ENCODE data around the gene COX5A. TPM values are rescaled to one million over a fixed set of nuclear protein-coding genes. Genes with fewer than 3 reads are reported as not detected.

Gene COX5A
- total RNA-seq, 2 experiments from 2014 or later, result 220 to 222 TPM

DNA sequence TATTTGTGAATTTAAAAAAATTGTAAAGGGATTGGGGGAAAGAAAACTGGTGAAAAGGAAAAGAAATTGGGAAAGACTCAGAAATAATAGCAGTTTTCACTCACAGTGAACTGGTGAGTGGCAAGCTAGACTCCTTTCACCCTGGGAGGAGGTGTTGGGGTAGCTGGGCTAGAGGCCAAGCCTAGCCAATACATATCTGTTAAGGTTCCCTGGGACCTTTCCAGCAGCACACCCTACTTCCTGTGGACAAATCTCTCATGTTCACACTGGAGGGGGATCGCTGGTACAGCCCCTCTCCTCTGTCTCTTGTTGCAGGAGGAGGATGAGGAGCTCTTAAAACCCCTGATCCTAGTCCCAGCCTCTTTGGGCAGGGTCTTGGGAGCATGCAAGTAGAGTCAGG lies 22.4 kb upstream of the COX5A start:
- Mint-ChIP-seq H3K9me3 (no peaks in the 10 kb centered on the region), H3K27ac (no peak overlapping the region), H3K27me3 (peaks cover 50% of the 10 kb centered on the region), H3K4me1 (peaks cover 27% of the 10 kb centered on the region), H3K4me3 (no peak overlapping the region), H3K36me3 (no peaks in the 10 kb centered on the region)
- ATAC-seq (ENCODE audit: low read depth) (no peak), DNase-seq (no peak)
- POLR2A ChIA-PET, result no interaction called here

DNA sequence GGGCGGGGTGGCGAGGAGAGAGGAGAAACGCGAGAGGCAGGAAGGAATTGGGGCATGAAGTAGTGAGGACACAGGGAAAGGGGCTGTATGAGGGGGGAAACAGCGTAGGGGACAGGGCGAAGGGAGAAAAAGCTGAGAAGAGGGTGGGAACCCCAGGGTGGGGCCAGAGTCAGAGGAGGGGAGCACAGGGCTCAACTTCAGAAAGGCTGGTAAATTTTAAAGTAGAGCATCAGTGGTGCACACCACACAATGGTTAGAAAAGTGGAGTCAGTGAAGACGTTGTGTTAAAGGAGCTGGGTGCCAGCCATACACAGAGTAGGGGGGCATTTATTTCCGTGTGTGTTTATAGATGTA lies 21.7 kb upstream of the COX5A start:
- POLR2A ChIA-PET, result no interaction called here
- no peak for DNase-seq
- H3K27me3 Mint-ChIP-seq, result peaks cover 50% of the 10 kb centered on the region
- H3K4me1 Mint-ChIP-seq, result peaks cover 29% of the 10 kb centered on the region
- no peak overlapping the region for H3K4me3 Mint-ChIP-seq
- H3K36me3 Mint-ChIP-seq, result no peaks in the 10 kb centered on the region
- no peaks in the 10 kb centered on the region for H3K9me3 Mint-ChIP-seq
- no peak for ATAC-seq (ENCODE audit: low read depth)
- no peak overlapping the region for H3K27ac Mint-ChIP-seq

DNA sequence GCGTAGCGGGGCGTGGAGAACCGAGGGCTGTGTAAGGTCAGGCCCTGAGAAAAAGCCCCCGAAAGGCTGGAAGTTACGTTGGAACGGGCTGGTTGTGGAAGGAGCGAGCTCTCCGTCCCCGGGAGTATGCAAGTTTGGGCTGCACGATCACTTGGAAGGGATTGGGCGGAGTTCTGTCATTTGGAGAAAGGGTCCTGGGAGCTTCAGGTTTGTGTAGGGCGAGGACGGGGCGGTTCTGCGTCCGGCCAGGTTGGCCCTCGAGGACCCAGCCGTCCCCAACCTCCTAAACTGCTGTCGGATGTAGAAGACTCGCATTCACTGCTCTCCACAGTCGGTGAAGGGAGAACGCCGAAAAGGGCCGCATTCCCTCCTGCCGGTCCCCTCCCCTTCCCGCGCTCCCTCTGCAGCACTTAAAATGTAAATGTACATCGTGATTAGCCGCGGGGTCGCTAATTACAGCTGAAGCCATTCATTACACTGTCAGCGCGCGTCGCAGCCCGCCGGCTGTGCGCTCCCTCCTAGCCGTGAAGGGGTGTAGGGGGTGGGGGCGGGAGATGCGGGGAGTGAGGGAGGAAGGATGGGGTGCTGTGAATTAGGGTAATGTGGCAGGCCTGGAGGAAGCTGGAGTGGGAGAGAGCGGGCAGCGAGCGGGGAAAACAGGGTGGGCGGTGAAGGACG lies 21.2 kb upstream of the COX5A start:
- Mint-ChIP-seq H3K9me3 (no peaks in the 10 kb centered on the region), H3K4me3 (peak overlapping the region; percentile 46), H3K27ac (no peak overlapping the region), H3K36me3 (no peaks in the 10 kb centered on the region), H3K27me3 (peaks cover 50% of the 10 kb centered on the region), H3K4me1 (peaks cover 29% of the 10 kb centered on the region)
- POLR2A ChIA-PET, result no interaction called here
- no peak for DNase-seq
- no peak for ATAC-seq (ENCODE audit: low read depth)

DNA sequence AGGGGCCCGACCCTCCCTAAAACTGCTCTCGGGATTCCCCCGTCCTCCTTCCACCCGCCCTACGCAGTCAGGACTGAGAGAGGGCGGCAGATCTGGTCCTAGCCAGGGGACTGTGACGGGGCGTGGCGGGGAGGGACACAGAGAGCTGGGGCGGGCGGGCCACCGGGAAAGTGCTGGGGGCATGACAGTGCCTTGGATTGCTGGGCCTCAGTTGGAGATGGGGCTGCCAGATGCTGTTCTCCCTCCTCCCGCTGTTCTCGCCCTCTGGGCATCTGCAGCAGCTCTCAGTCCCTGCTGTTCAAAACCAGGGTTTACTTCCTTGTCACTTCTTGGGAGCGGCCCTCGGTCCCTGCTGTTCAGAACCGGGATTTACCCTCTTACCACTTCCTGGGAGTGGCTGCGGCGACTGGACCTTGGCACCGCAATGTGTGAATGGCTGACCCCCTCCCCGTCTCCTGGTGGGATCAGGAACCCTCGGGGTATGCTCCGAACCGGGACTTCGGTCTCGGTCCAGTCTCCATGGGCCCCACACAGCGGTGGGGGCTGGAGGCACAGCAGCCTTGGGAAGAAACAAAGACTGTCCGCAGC lies 20.5 kb upstream of the COX5A start:
- H3K4me1 Mint-ChIP-seq, result peaks cover 29% of the 10 kb centered on the region
- ATAC-seq (ENCODE audit: low read depth), result no peak
- POLR2A ChIA-PET, result interaction anchor here (1.6 kb wide), 1 partner anchor 37 kb away, joined by 4 read pairs; the partner anchor contains the start of gene SCAMP5

DNA sequence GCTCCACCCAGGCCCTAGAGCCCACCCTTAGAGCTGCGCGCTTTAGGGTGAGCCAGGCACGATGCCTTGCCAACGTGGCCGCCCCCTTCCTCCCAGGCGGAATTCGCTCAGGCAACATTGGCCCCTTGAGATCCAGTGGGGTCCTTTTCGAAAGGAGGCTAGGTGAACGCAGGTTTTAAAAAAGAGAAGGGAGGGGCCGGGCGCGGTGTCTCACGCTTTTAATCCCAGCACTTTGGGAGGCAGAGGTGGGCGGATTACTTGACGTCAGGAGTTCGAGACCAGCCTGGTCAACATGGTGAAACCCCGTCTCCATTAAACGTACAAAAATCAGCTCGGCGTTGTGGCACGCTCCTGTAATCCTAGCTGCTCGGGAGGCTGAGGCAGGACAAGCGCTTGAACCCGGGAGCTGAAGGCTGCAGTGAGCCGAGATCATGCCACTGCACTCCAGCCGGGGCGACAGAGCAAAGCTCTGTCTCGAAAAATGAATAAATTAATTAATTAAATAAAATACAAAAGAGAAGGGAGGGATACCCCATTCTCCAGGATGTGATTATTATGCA lies 19.7 kb upstream of the COX5A start:
- Mint-ChIP-seq H3K36me3 (no peaks in the 10 kb centered on the region), H3K4me3 (peak overlapping the region; percentile 73)
- DNase-seq, result no peak

More for the DNA sequence above, 20.5 kb upstream of the COX5A start:
- Mint-ChIP-seq H3K36me3 (no peaks in the 10 kb centered on the region), H3K27ac (no peak overlapping the region), H3K27me3 (peaks cover 50% of the 10 kb centered on the region), H3K4me3 (peak overlapping the region; percentile 46), H3K9me3 (no peaks in the 10 kb centered on the region)
- DNase-seq, result no peak

DNA sequence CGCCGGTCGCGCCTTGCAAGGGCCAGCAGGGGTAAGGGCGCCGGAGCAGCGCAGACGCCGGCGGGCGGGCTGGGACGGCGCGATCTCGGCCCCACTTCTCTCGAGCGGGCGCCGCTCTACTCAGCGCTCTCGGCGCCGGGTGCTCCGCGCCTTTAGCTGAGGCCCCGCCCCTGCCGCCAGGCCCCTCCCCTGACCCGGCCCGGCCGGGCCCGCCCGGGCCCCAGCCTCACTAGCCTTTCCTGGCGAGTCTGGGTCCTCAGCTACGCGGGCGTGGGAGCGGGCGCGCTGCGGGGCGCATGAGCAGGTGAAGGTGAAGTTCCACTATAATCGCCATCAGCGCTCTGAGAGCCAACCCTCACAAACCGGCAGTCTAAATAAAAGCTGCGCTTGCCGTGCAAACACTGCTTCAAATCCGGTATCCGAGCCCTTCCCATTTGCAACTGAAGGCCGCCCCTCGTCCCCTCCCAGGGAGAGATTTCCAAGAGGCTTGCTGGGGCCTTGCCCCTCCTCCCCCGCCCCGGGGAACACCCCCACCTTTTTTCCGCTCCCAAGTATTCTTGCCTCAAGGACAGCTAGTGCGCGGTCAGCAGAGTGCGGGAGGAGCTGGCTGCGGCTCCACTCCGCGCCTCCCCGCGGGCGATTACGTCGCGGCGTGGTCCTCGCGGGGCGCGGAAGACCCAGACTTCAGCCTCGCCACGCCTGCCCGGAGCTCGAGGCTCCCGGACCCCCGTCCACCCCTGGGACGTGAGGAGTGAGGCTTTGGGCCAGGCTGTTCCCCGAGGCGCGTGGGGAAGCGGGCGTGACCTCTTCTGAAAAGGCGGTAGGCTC lies 19.0 kb upstream of the COX5A start, which contains the start of gene RPP25:
TSS of gene RPP25 (minus strand) at position 125 of the 828 bp plus-strand sequence. CDS start 189 bp downstream, outside the sequence.
- peaks cover 43% of the 10 kb centered on the region for H3K27me3 Mint-ChIP-seq
- peak; percentile 86 for DNase-seq
- no peak within 1 kb of the TSS for H3K27ac Mint-ChIP-seq
- H3K9me3 Mint-ChIP-seq, result no peaks in the 10 kb centered on the region
- H3K4me1 Mint-ChIP-seq, result peaks cover 29% of the 10 kb centered on the region
- ATAC-seq (ENCODE audit: low read depth), result peak; percentile 93
- H3K36me3 Mint-ChIP-seq, result no peaks in the 10 kb centered on the region
- POLR2A ChIA-PET, result interaction anchor here (0.8 to 1.6 kb wide), 7 partner anchors 9 to 339 kb away, joined by 3 to 7 read pairs (median 4); partner anchors contain the start of genes FAM219B, PPCDC and SCAMP5
- H3K4me3 Mint-ChIP-seq, result peak within 1 kb of the TSS; percentile 73

More for the DNA sequence above, 19.7 kb upstream of the COX5A start:
- H3K27ac Mint-ChIP-seq, result no peak overlapping the region
- peaks cover 45% of the 10 kb centered on the region for H3K27me3 Mint-ChIP-seq
- POLR2A ChIA-PET, result interaction anchor here (0.8 to 1.6 kb wide), 6 partner anchors 28 to 339 kb away, joined by 3 to 7 read pairs (median 4); partner anchors contain the start of genes FAM219B, PPCDC and SCAMP5
- H3K9me3 Mint-ChIP-seq, result no peaks in the 10 kb centered on the region
- H3K4me1 Mint-ChIP-seq, result peaks cover 29% of the 10 kb centered on the region
- no peak for ATAC-seq (ENCODE audit: low read depth)

DNA sequence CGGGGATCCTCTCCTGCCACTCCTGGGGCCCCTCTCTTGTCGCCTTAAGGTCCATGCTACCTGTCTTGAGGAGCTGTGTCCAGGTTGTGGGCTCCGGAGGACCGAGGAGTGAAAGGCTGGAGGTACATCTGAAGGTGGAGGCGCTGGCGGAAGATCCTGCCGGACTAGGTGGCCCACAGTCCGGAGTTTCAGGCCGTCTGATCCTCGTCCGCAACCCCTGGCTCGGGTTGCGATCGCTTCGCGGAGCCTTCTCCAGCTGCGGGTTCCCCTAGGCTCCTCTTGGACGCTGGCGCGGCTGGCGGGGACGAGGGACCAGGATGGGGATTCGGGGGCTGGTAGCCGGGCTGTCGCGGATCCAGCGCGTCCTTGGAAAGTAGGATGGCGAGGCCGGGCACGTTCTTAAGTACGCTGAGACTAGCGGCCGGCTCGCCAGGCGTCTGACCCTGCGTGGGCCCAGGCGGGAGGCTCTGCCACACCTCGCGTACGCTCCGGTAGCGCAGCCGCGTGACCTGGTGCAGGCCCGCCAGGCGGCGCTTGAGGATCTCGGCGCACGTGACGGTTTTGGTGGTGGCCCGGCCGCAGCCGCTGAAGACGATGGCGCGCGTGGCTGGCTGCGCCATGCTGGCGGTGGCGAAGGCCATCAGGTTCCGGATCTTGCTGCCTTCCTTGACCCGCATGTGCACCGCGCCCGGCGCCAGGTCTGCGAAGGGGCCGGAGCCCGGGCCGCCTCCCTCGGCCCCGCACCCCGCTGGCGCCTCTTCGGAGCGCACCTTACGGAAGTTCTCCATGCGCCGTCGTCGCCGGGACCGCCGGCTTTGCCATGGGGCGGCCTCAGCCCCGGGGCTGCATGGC lies 18.1 kb upstream of the COX5A start:
- peak; percentile 77 for DNase-seq
- Mint-ChIP-seq H3K9me3 (no peaks in the 10 kb centered on the region), H3K27me3 (peaks cover 35% of the 10 kb centered on the region), H3K36me3 (no peaks in the 10 kb centered on the region), H3K27ac (no peak overlapping the region), H3K4me3 (peak overlapping the region; percentile 50), H3K4me1 (peaks cover 25% of the 10 kb centered on the region)
- POLR2A ChIA-PET, result interaction anchor here (0.8 to 1.5 kb wide), 4 partner anchors 10 to 338 kb away, joined by 3 to 7 read pairs (median 4); partner anchors contain the start of genes FAM219B and PPCDC
- ATAC-seq (ENCODE audit: low read depth), result peak; percentile 39

DNA sequence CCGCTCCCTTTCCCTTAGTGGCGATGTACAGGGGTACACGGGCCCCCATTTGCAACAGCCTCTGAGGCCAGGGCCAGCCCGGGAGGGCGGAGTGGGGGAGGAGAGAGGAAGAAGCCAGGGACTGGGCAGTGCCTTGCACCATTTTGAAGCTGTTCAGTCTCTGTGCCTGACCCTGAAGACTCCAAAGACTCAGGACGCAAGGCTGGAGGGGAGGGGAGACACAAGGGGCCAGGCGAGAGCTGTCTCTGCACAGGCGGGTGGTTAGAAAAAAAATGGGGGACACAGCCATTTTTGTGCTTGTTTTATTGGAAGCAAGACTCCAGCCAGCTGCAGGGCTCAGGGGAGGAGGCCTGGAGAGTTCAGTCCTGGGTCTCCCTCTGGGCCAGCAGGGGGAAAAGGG lies 17.1 kb upstream of the COX5A start:
- no peak for DNase-seq
- POLR2A ChIA-PET, result interaction anchor here (1.2 kb wide), 1 partner anchor 40 kb away, joined by 3 read pairs; the partner anchor contains the start of gene SCAMP5
- Mint-ChIP-seq H3K27me3 (peaks cover 27% of the 10 kb centered on the region), H3K9me3 (no peaks in the 10 kb centered on the region), H3K4me3 (peak overlapping the region; percentile 35), H3K27ac (no peak overlapping the region), H3K36me3 (no peaks in the 10 kb centered on the region), H3K4me1 (peaks cover 25% of the 10 kb centered on the region)
- no peak for ATAC-seq (ENCODE audit: low read depth)

DNA sequence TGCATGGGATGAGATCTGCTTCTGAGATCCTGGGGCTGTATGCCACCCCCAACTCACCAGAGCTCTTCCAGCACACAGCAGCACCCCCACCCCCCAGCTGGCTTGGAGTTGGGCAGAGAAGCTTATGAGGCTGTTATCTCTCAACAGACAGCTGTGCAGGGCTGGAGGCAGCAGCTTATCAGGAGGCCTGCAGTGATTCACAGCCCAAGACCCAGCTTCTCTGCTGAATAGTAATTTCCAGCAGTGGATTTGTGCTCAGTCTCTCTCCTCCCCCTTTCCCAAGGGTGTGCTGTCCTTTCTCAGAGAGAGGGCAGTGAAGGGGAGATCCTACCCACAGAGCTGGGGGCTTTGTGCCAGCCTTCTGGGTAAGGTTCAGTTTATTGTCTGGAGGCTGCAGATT lies 16.6 kb upstream of the COX5A start:
- Mint-ChIP-seq H3K4me3 (no peak overlapping the region), H3K27ac (no peak overlapping the region), H3K36me3 (no peaks in the 10 kb centered on the region), H3K4me1 (peaks cover 23% of the 10 kb centered on the region), H3K9me3 (no peaks in the 10 kb centered on the region), H3K27me3 (peaks cover 22% of the 10 kb centered on the region)
- ATAC-seq (ENCODE audit: low read depth), result no peak
- POLR2A ChIA-PET, result interaction anchor here (1.2 kb wide), 1 partner anchor 41 kb away, joined by 3 read pairs; the partner anchor contains the start of gene SCAMP5
- no peak for DNase-seq

DNA sequence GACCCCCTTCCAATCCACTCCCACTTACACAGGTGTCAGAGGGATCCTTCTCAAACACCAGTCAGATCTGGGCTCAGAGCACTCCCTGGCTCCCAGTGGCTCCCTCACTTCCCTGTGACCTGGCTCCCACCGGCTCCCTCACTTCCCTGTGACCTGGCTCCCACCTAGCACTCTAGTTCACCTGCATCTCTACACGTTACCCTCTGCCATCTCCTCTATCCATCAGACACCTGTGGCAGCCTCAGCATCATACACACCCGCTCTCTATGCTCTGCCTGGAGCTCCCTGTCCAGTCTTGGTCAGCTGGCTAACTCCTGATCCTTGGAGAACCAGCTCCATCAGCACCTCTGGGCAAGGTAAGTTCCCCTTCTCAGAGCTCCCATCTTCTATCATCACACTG lies 13.1 kb upstream of the COX5A start:
- Mint-ChIP-seq H3K9me3 (no peaks in the 10 kb centered on the region), H3K4me3 (no peak overlapping the region), H3K36me3 (no peaks in the 10 kb centered on the region), H3K27ac (no peak overlapping the region), H3K27me3 (no peaks in the 10 kb centered on the region), H3K4me1 (peaks cover 8% of the 10 kb centered on the region)
- no peak for DNase-seq
- POLR2A ChIA-PET, result interaction anchor here (0.8 to 0.9 kb wide), 4 partner anchors 49 to 180 kb away, joined by 3 to 4 read pairs (median 3); no protein-coding TSS in a partner anchor
- no peak for ATAC-seq (ENCODE audit: low read depth)

DNA sequence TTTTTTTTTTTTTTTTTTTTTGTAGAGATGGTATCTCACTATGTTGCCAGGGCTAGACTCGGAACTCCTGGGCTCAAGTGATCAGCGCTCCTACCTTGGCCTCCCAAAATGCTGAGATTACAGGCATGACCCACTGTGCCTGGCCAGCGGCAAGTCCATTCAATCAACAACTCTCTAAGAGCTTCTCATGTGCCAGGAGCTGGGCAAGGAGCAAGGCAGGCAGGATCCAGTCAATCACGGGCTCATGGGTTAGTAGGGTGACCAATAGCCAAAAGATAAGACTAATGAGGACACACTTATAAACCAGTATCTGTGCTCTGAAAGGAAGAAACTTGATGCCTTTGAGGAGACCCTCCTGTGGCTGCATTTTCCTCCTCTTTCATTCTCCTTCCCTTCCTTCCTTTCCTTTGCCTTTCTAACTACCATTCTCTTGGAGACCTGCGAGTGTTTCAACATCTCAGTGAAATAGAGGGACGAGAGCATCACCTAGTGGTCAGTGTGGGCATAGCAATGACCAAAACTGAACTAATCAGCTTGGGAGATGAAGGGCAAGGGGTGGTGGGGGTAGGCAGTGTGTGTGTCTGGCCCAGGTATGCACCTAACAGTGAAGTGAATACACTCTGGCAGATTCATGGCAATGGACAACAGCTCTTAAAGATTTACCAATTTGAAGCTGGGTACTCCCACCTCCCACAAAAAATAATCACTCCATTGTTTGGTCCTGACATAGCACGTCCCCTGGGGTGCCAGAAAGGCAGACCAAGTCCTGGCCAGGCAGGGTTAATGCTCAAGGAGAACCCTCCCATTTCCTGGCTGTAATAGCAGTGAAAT lies 12.4 kb upstream of the COX5A start:
- no peaks in the 10 kb centered on the region for H3K9me3 Mint-ChIP-seq
- peak; percentile 78 for ATAC-seq (ENCODE audit: low read depth)
- H3K4me1 Mint-ChIP-seq, result peaks cover 4% of the 10 kb centered on the region
- H3K27me3 Mint-ChIP-seq, result peaks cover 4% of the 10 kb centered on the region
- POLR2A ChIA-PET, result interaction anchor here (0.9 kb wide), 2 partner anchors 49 to 57 kb away, joined by 3 to 4 read pairs; no protein-coding TSS in a partner anchor
- no peak overlapping the region for H3K4me3 Mint-ChIP-seq
- no peaks in the 10 kb centered on the region for H3K36me3 Mint-ChIP-seq
- peak; percentile 66 for DNase-seq
- no peak overlapping the region for H3K27ac Mint-ChIP-seq

Data from activated naive CD8-positive, alpha-beta T cell treated with anti-CD3 and anti-CD28 coated beads, Interleukin-2, amount 10 ng/mL, durations not matched to agents 7 days and 5 days (primary cell).